Caco-2 (cell line): Measurements from ENCODE around the gene FBXO48. TPM values are rescaled to one million over a fixed set of nuclear protein-coding genes. Genes with fewer than 3 reads are reported as not detected.

ENCODE experiments used
- BruUV-seq: library from RNA; stranded (reverse); fragments of 400-500 nt; replicated peaks from 2 replicates; lab custom pipeline; 2021; lab: Mats Ljungman, UMichigan
- CTCF ChIA-PET: fragments of 300-600 bp; sonication (Branson Sonifier 250); formaldehyde crosslinking; loops from one replicate; lab custom pipeline; 2022; ENCODE audit warnings: antibody characterized with exemption; lab: Charles Lee
- POLR2A ChIA-PET: fragments of 300-600 bp; sonication (Branson Sonifier 250); formaldehyde crosslinking; loops from one replicate; lab custom pipeline; 2022; ENCODE audit warnings: antibody characterized with exemption; lab: Charles Lee
- DNase-seq, 2 experiments: peaks; one replicate each; pipeline versions ENCODE4 v3.0.0 to v3.0.0-alpha.2; 2020 to 2022
- H3K27me3 ChIP-seq: replicated peaks from 2 replicates; pipeline ENCODE4 v1.6.0; 2011; ENCODE audit warnings: low read length; ENCODE audit not compliant: control insufficient read depth, insufficient read depth
- H3K36me3 ChIP-seq: 2 replicates; pipeline ENCODE4 v1.5.1; 2011; ENCODE audit warnings: low read length; ENCODE audit not compliant: control insufficient read depth, insufficient read depth
- H3K4me1 ChIP-seq: fragments of 250-450 bp; sonication (Bioruptor Pico); 2 replicates; pipeline ENCODE4 v1.5.1; 2020; ENCODE audit warnings: mild to moderate bottlenecking
- H3K4me3 ChIP-seq: 2 replicates; pipeline ENCODE4 v1.5.1; 2011; ENCODE audit warnings: low read depth, mild to moderate bottlenecking, control low read depth, low read length
- H3K9me3 ChIP-seq: fragments of 250-450 bp; sonication (Bioruptor Pico); 2 replicates; pipeline ENCODE4 v1.5.1; 2020; ENCODE audit warnings: mild to moderate bottlenecking, moderate library complexity
- H3K27ac Mint-ChIP-seq: one replicate; pipeline ENCODE4 v1.8.0; 2022; ENCODE audit warnings: mixed read lengths; ENCODE audit not compliant: unreplicated experiment
- H3K27me3 Mint-ChIP-seq: one replicate; pipeline ENCODE4 v1.8.0; 2022; ENCODE audit warnings: mixed read lengths; ENCODE audit not compliant: insufficient read depth, unreplicated experiment
- H3K36me3 Mint-ChIP-seq: one replicate; pipeline ENCODE4 v1.8.0; 2022; ENCODE audit warnings: mild to moderate bottlenecking, mixed read lengths; ENCODE audit not compliant: insufficient read depth, unreplicated experiment
- H3K4me1 Mint-ChIP-seq: one replicate; pipeline ENCODE4 v1.8.0; 2022; ENCODE audit warnings: low read depth, mixed read lengths; ENCODE audit not compliant: unreplicated experiment
- H3K4me3 Mint-ChIP-seq: one replicate; pipeline ENCODE4 v1.8.0; 2022; ENCODE audit warnings: mild to moderate bottlenecking, moderate library complexity, mixed read lengths; ENCODE audit not compliant: unreplicated experiment
- H3K9me3 Mint-ChIP-seq: one replicate; pipeline ENCODE4 v1.8.0; 2022; ENCODE audit warnings: mixed read lengths; ENCODE audit not compliant: unreplicated experiment
- CTCF ChIP-seq, 2 experiments: fragments of 200-600 bp in 1 of 2; IDR thresholded peaks; 1 replicate in 1 of 2; 2 replicates in 1 of 2; pipeline versions ENCODE4 v1.5.1 to v1.8.0; 2011 to 2022; ENCODE audit warnings: antibody characterized with exemption in 1 of 2, control low read depth in 1 of 2, inconsistent platforms in 1 of 2, low read depth in 1 of 2, low read length in 1 of 2, mild to moderate bottlenecking in 1 of 2, moderate library complexity in 1 of 2; ENCODE audit not compliant: insufficient read depth in 1 of 2, severe bottlenecking in 1 of 2, unreplicated experiment in 1 of 2
- intact Hi-C: fragments of 100-400 bp; cut with micrococcal nuclease; formaldehyde crosslinking; loops from one replicate; pipeline ENCODE4 v1.10.0; 2022; ENCODE audit not compliant: unreplicated experiment
- total RNA-seq: library from RNA; stranded (reverse); gene quantifications from 2 replicates; pipeline ENCODE4 v1.2.3, GENCODE V29; 2022

The FBXO48 gene
- total RNA-seq, 1 experiment from 2014 or later, result 1.2 TPM

GRCh38 chr2:68472796-68473414 lies 5.8 kb upstream of the FBXO48 start:
- DNase-seq, result no peak
- Histone ChIP-seq H3K36me3 (no peaks in the 10 kb centered on the region), H3K4me3 (no peak overlapping the region), H3K9me3 (no peaks in the 10 kb centered on the region), H3K27me3 (no peaks in the 10 kb centered on the region), H3K4me1 (peaks cover 63% of the 10 kb centered on the region)
- H3K9me3 Mint-ChIP-seq, result no peaks in the 10 kb centered on the region
- no peak overlapping the region for H3K4me3 Mint-ChIP-seq
- ChIA-PET CTCF (interaction anchor here (1.0 kb wide), 1 partner anchor 9 kb away, joined by 5 read pairs; no protein-coding TSS in a partner anchor), POLR2A (no interaction called here)
- no peak overlapping the region for H3K27ac Mint-ChIP-seq
- H3K36me3 Mint-ChIP-seq, result no peaks in the 10 kb centered on the region
- H3K27me3 Mint-ChIP-seq, result no peaks in the 10 kb centered on the region
- TF ChIP-seq CTCF (IDR thresholded peaks at IDR 0.05; ENCODE audit: insufficient read depth in 1 of 2, low read depth in 1 of 2, low read length in 1 of 2, severe bottlenecking in 1 of 2, unreplicated experiment in 1 of 2), result no peak
- peaks cover 42% of the 10 kb centered on the region for H3K4me1 Mint-ChIP-seq
- intact Hi-C loops, result no loop called here
- no TSS peak for BruUV-seq

- Mint-ChIP-seq H3K36me3 (peaks cover 8% of the 10 kb centered on the region), H3K27me3 (no peaks in the 10 kb centered on the region), H3K27ac (no peak overlapping the region), H3K4me3 (no peak overlapping the region), H3K9me3 (no peaks in the 10 kb centered on the region), H3K4me1 (peaks cover 42% of the 10 kb centered on the region)
- no peak for TF ChIP-seq CTCF (IDR thresholded peaks at IDR 0.05; ENCODE audit: insufficient read depth in 1 of 2, low read depth in 1 of 2, low read length in 1 of 2, severe bottlenecking in 1 of 2, unreplicated experiment in 1 of 2)
- CTCF ChIA-PET, result no interaction called here
- Histone ChIP-seq H3K36me3 (no peaks in the 10 kb centered on the region), H3K27me3 (no peaks in the 10 kb centered on the region), H3K9me3 (no peaks in the 10 kb centered on the region), H3K4me3 (no peak overlapping the region), H3K4me1 (peaks cover 63% of the 10 kb centered on the region)
- intact Hi-C loops, result no loop called here
- no peak for DNase-seq
- BruUV-seq, result no TSS peak
- POLR2A ChIA-PET, result no interaction called here
Observed at GRCh38 chr2:68471385-68471784, 4.3 kb upstream of the FBXO48 start.

GRCh38 chr2:68469935-68470334 lies 2.8 kb upstream of the FBXO48 start:
- CTCF ChIA-PET, result no interaction called here
- POLR2A ChIA-PET, result no interaction called here
- Histone ChIP-seq H3K9me3 (no peaks in the 10 kb centered on the region), H3K36me3 (no peaks in the 10 kb centered on the region), H3K4me1 (peaks cover 52% of the 10 kb centered on the region), H3K27me3 (no peaks in the 10 kb centered on the region), H3K4me3 (no peak overlapping the region)
- H3K27ac Mint-ChIP-seq, result peak overlapping the region; percentile 26
- H3K4me1 Mint-ChIP-seq, result peaks cover 34% of the 10 kb centered on the region
- intact Hi-C loops, result loop anchor here (5.0 kb wide), 1 partner anchor 437 kb away; no protein-coding TSS in a partner anchor
- no peak for DNase-seq
- peaks cover 8% of the 10 kb centered on the region for H3K36me3 Mint-ChIP-seq
- no peak for TF ChIP-seq CTCF (IDR thresholded peaks at IDR 0.05; ENCODE audit: insufficient read depth in 1 of 2, low read depth in 1 of 2, low read length in 1 of 2, severe bottlenecking in 1 of 2, unreplicated experiment in 1 of 2)
- no peaks in the 10 kb centered on the region for H3K9me3 Mint-ChIP-seq
- BruUV-seq, result no TSS peak
- no peak overlapping the region for H3K4me3 Mint-ChIP-seq
- H3K27me3 Mint-ChIP-seq, result no peaks in the 10 kb centered on the region
